Measurements from ENCODE around the gene CEP192.

The CEP192 gene

GRCh38 chr18:13145636-13146190 lies 154.6 kb downstream of the CEP192 start:
- ATAC-seq, result no peak

DNA sequence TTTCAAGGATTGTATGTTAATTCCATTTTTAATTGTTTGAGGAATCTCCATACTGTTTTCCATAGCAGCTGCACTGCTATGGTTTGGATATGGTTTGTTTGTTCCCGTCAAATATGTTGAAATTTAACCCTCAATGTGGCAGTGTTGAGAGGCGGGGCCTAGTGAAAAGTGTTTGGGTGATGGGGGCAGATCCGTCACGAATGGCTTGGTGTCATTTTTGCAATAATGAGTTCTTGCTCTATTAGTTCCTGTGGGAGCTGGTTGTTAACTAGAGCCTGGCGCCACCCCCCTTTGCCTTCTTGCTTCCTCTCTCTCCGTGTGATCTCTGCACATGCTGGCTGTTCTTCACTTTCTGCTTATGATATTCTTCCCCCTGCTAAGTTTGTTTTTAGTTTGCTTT lies 156.0 kb downstream of the CEP192 start:
- Mint-ChIP-seq H3K36me3 (ENCODE audit: low read depth) (peaks cover 3% of the 10 kb centered on the region), H3K4me1 (no peaks in the 10 kb centered on the region), H3K4me3 (no peak overlapping the region), H3K27me3 (no peaks in the 10 kb centered on the region), H3K27ac (no peak overlapping the region), H3K9me3 (no peaks in the 10 kb centered on the region)
- no peak for ATAC-seq
- DNase-seq, result no peak

More at GRCh38 chr18:13145636-13146190, 154.6 kb downstream of the CEP192 start:
- Mint-ChIP-seq H3K4me1 (no peaks in the 10 kb centered on the region), H3K9me3 (no peaks in the 10 kb centered on the region), H3K4me3 (no peak overlapping the region), H3K36me3 (ENCODE audit: low read depth) (peaks cover 3% of the 10 kb centered on the region), H3K27me3 (no peaks in the 10 kb centered on the region), H3K27ac (no peak overlapping the region)
- no peak for DNase-seq

DNA sequence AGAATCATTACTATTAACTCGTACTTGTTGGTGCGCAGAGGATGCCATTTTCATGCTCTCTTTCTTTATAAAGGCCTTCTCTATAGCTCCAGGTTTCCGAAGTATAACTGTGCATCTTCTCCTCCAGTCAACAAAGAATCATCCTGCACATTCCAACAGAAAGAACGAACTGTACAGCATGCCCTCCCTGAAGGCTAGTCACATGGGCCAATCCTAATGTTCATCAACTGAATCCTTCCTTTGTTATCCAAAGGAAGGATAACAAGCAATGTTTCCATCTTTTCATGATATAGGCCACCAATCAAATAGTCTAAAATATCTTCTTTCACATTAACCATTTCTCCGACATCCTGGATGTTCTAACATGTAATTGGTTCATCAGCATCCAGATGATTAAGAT lies 160.5 kb downstream of the CEP192 start:
- DNase-seq (no peak), ATAC-seq (no peak)
- Mint-ChIP-seq H3K4me3 (no peak overlapping the region), H3K27ac (no peak overlapping the region), H3K4me1 (no peaks in the 10 kb centered on the region), H3K9me3 (peaks cover 7% of the 10 kb centered on the region), H3K36me3 (ENCODE audit: low read depth) (peaks cover 1% of the 10 kb centered on the region), H3K27me3 (no peaks in the 10 kb centered on the region)

DNA sequence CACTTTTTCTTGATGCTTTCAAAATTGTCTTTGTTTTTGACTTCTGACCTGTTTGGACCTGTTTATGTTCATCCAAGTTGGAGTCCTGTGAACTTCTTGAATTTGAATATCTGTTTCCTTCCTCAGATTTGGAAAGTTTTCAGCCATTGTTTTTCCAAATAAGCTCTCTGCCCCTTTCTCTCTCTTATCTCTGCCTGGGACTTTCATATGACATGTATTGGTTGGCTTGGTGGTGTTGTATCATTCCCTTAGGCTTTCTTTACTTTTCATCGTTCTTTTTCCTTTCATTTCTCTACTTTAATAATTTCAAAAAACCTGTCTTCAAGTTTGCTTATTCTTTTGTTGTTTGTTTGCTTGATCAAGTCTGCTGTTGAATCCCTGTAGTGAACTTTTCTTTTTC lies 167.3 kb downstream of the CEP192 start:
- Mint-ChIP-seq H3K27ac (no peak overlapping the region), H3K27me3 (no peaks in the 10 kb centered on the region), H3K4me1 (no peaks in the 10 kb centered on the region), H3K9me3 (peaks cover 21% of the 10 kb centered on the region), H3K4me3 (no peak overlapping the region), H3K36me3 (ENCODE audit: low read depth) (peaks cover 13% of the 10 kb centered on the region)
- ATAC-seq, result no peak
- no peak for DNase-seq

DNA sequence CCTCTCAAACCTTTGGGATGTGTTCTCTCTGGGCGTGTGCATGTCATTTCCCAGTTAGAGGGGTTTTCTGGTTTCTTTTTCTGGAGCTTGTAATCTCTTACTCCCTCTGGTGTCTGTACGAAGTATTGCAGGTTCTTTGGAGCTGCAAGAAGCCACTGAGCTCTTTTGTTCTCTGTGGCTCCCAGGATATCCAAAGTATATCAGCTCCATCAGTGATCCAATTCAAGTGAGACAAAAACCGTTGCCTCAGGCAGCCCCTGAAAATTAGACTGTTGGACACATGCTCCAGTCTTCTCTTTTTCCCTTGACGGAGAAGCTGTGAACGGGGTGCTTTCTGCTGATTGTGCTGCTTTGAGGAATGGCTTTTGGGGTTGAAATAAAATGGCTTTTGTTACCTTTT lies 168.4 kb downstream of the CEP192 start:
- peak; percentile 29 for DNase-seq
- Mint-ChIP-seq H3K27me3 (peaks cover 2% of the 10 kb centered on the region), H3K4me3 (no peak overlapping the region), H3K36me3 (ENCODE audit: low read depth) (peaks cover 13% of the 10 kb centered on the region), H3K4me1 (no peaks in the 10 kb centered on the region), H3K27ac (no peak overlapping the region), H3K9me3 (peaks cover 21% of the 10 kb centered on the region)
- no peak for ATAC-seq

- peaks cover 19% of the 10 kb centered on the region for H3K9me3 Mint-ChIP-seq
- H3K36me3 Mint-ChIP-seq (ENCODE audit: low read depth), result peaks cover 13% of the 10 kb centered on the region
- H3K4me1 Mint-ChIP-seq, result no peaks in the 10 kb centered on the region
- peaks cover 4% of the 10 kb centered on the region for H3K27me3 Mint-ChIP-seq
- H3K4me3 Mint-ChIP-seq, result no peak overlapping the region
- no peak overlapping the region for H3K27ac Mint-ChIP-seq
- peak; percentile 24 for ATAC-seq
- no peak for DNase-seq
These were observed 170.2 kb downstream of the CEP192 start for GRCh38 chr18:13161276-13161899.

DNA sequence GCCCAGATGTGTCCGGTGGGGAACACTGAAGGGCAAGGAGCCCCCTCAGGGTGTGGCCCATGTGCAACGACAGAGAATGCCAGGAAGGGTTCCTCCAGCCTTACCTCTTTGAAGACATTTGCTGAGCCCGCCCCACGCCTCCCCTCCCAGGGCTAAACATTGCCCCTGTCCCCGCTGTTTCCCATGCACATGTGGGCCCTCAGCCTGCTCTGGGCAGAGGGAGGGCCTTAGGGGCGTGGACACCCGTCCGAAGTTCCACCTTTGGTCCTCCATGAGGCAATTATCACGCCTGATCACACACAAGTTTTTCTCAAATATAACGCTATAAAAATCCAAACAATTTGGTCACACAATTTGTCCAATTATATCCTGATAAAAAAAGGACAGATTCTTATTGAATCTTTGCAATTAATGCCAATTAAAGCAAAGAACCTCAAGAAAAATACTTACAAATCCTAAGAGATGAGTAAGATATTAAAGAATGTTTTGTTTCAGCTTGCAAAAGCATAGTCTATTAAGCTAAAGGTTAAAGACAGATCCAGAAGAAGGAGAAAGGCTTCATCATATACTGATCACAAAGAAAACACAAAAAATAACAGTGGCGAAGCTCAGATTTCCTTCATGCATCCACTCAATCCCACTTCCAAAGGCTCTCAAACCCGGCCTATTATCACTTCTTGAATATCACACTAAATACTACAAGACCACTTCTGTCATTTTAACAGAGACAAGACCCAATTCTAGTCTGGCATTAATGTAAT lies 172.2 kb downstream of the CEP192 start:
- H3K36me3 Mint-ChIP-seq (ENCODE audit: low read depth), result peaks cover 2% of the 10 kb centered on the region
- no peak overlapping the region for H3K4me3 Mint-ChIP-seq
- H3K27me3 Mint-ChIP-seq, result peaks cover 5% of the 10 kb centered on the region
- no peak for ATAC-seq
- H3K4me1 Mint-ChIP-seq, result no peaks in the 10 kb centered on the region
- H3K9me3 Mint-ChIP-seq, result peaks cover 9% of the 10 kb centered on the region
- no peak for DNase-seq
- H3K27ac Mint-ChIP-seq, result no peak overlapping the region

- no peaks in the 10 kb centered on the region for H3K4me1 Mint-ChIP-seq
- no peak for DNase-seq
These were observed 173.2 kb downstream of the CEP192 start for GRCh38 chr18:13164406-13164805.

GRCh38 chr18:13165636-13166423 lies 174.7 kb downstream of the CEP192 start:
- no peak for DNase-seq
- H3K4me1 Mint-ChIP-seq, result no peaks in the 10 kb centered on the region
- H3K27ac Mint-ChIP-seq, result no peak overlapping the region
- ATAC-seq, result no peak
- H3K4me3 Mint-ChIP-seq, result no peak overlapping the region
- H3K27me3 Mint-ChIP-seq, result peaks cover 11% of the 10 kb centered on the region
- no peaks in the 10 kb centered on the region for H3K36me3 Mint-ChIP-seq (ENCODE audit: low read depth)
- H3K9me3 Mint-ChIP-seq, result peaks cover 6% of the 10 kb centered on the region

More at GRCh38 chr18:13164406-13164805, 173.2 kb downstream of the CEP192 start:
- H3K27ac Mint-ChIP-seq, result no peak overlapping the region
- ATAC-seq, result no peak
- peaks cover 11% of the 10 kb centered on the region for H3K27me3 Mint-ChIP-seq
- peaks cover 6% of the 10 kb centered on the region for H3K9me3 Mint-ChIP-seq
- no peak overlapping the region for H3K4me3 Mint-ChIP-seq
- H3K36me3 Mint-ChIP-seq (ENCODE audit: low read depth), result no peaks in the 10 kb centered on the region

- Mint-ChIP-seq H3K27ac (no peak overlapping the region), H3K36me3 (ENCODE audit: low read depth) (no peaks in the 10 kb centered on the region), H3K4me3 (no peak overlapping the region), H3K27me3 (peaks cover 6% of the 10 kb centered on the region), H3K4me1 (peaks cover 17% of the 10 kb centered on the region), H3K9me3 (no peaks in the 10 kb centered on the region)
- DNase-seq (no peak), ATAC-seq (no peak)
These were observed 182.5 kb downstream of the CEP192 start for GRCh38 chr18:13173578-13174145.

Measured in activated naive CD8-positive, alpha-beta T cell treated with anti-CD3 and anti-CD28 coated beads, Interleukin-2, amount 50 U/mL, for 24 hours (primary cell).